ENCODE results near the gene PBX3.

- TF ChIP-seq POLR2AphosphoS5 (IDR thresholded peaks at IDR 0.05): no peak
- TF ChIP-seq POLR2A (IDR thresholded peaks at IDR 0.05): no peak
- TF ChIP-seq CTCF (IDR thresholded peaks at IDR 0.05 in 8 of 11, conservative IDR thresholded peaks at IDR 0.05 in 3 of 11): no peak
These were observed 168.4 kb downstream of the PBX3 start for GRCh38 chr9:125915606-125916005.
